T1000 (cell line): ENCODE data around the gene ZSWIM7.
"Not testable (repeated sequence)": the region's sequence is repeated elsewhere in the genome, so short reads cannot be mapped to it uniquely, and the experiment has no call there.

Source experiments
- DNase-seq: peaks from one replicate; lab custom pipeline; 2025; ENCODE audit warnings: mixed read lengths; lab: John Stamatoyannopoulos, UW

Gene ZSWIM7

DNA sequence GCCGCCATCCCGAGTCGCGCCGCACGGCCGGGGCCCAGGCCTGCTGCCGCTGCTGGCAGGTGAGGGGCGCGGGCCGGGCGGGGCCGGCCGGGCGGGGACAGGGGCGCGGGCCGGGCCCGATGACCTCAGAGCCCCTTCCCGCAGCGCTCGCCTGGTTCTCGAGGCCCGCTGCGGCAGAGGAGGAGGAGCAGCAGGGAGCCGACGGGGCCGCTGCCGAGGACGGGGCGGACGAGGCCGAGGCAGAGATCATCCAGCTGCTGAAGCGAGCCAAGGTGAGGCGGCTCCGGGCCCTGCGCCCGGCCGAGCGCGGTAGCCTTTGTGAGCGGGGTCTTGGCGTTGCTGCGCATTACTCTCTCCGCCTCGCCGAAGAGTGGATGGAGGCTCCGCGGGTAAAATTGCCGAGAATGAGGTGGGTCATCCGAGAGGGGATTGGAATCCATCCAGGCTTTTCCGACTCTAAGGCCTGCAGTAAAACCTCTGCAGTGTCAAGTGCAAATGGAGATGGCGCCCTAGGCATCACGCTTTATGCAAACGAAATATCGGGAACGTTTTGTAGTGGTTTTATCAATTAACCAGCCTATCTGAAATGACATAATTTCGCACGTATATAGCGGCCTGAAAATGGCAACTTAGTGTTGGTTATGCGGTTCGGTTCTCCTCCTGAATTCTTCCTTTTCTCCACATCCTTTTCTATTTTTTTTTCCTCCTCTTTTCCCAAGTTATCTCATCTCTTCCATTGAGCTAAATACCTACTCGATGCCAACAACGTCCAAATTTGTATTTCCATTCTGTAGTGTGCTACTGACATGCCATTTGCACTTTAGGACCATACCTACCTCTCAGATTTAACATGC is 697 bp upstream of the ZSWIM7 start:
- no peak for DNase-seq

DNA sequence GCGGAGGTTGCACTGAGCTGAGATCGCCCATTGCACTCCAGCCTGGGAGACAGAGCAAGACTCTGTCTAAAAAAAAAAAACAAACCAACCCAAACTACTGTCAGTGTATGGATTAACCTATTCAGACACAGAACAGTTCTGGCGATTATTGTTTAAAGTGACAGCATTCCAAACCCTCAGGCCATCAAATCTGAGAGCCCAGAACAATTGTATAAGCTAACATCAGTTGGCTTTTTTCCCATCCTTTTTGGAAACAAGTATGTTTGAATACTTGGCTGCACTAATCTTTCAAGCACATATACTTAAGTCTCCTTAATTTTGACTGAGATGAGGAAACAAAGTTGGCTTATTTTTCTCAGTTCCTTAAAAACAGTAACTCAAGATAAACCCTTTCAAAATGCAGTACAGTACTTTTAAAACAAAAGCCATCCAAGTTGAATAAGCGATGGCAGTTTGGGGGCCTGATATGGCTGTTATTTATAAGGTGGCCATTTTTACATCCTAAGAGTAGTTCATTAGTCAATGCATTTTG is 1.4 kb downstream of the ZSWIM7 start:
- DNase-seq = no peak

DNA sequence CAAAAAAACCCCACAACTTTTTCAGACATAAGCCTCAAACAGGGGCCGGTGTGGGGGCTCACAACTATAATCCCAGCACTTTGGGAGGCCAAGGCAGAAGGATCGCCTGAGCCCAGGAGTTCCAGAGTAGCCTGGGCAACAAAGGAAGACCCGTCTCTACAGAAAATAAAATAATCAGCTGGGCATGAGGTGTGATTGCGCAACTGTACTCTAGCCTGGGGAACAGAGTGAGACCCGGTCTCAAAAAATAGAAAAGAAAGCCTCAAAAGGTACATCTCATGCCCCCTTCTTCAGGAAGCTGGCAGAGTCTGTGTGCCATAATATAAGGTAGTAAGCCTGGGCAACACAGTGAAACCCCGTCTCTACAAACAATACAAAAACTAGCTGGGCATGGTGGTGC is 3.2 kb downstream of the ZSWIM7 start:
- no peak for DNase-seq

DNA sequence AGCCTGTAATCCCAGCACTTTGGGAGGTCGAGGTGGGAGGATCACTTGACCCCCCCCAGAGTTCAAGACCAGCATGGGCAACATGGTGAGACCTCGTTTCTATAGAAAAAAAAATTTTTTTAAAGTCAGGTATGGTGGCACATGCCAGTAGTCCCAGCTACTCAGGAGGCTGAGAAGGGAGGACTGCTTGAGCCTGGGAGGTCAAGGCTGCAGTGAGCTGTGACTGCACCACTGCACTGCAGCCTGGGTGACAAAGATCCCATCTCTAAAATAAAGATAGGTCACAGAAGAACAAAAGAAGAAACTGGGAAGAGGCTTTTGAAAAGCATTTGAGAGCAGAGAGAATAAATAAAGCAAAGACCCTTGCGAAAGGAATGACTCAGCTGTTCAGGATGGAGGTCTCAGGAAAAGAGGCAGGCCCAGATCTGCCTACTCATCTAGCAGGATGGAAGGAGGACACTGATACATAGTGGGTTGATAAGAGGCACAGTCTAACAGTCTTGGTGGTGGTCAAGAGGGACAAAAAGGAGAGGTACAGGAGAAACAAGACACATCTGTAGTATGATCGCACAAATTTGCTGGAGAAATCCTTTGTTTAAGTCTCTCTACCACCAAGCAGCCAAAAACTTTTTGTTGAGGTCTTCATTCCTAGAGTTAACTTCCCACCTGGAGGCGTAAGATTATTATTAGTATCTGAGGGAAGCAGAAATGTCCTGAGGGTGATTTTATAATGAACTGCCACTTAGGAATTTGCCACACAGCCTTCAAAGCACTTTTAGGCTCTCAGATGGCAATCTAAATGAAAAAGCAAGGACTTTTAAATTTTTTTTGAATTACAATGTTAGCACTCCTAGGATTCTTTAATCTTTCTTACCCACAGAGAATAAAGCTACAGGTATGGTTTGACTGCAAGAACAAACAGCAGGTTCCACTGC is 17.6 kb downstream of the ZSWIM7 start:
- no peak for DNase-seq

DNA sequence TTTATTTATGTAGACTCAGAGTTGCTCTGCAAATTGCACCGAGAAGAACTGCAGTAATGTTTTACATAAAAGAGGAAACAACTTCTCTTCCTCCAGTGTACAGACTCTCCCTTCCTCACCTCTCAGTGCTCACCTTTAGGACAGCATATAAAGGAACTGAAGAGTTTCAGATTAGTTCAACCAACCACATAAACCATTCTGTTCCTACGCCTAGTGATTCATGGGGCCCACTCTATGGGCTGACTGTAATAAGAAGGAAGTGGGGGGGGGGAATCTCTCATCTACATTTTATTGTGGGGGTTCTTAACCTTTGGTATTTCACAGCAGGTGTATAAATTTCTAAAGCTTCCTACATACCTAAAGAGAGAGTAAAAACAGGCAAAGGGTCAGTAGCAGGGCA is 18.3 kb downstream of the ZSWIM7 start:
- no peak for DNase-seq

DNA sequence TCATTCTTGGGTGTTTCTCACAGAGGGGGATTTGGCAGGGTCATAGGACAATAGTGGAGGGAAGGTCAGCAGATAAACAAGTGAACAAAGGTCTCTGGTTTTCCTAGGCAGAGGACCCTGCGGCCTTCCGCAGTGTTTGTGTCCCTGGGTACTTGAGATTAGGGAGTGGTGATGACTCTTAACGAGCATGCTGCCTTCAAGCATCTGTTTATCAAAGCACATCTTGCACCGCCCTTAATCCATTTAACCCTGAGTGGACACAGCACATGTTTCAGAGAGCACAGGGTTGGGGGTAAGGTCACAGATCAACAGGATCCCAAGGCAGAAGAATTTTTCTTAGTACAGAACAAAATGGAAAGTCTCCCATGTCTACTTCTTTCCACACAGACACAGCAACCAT is 20.5 kb downstream of the ZSWIM7 start:
- DNase-seq = not testable (repeated sequence)

DNA sequence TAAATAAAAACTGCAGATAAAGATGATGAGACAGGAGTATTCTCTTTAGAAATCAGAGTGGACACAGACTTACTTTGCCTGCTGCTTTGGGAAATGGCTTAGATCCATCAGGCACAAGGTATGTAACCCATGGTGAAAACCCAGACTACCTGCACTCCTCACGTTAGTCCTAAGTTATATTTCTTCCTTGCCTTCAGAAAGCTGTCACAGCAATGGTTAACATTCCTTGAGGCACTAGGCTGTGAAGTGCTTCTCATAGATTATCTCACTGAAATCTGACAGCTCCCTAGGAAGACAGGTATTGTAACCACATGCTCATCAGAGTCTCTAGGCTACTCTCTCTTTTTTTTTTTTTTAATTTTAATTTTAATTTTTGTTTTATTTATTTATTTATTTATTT is 20.9 kb downstream of the ZSWIM7 start:
- DNase-seq = no peak

DNA sequence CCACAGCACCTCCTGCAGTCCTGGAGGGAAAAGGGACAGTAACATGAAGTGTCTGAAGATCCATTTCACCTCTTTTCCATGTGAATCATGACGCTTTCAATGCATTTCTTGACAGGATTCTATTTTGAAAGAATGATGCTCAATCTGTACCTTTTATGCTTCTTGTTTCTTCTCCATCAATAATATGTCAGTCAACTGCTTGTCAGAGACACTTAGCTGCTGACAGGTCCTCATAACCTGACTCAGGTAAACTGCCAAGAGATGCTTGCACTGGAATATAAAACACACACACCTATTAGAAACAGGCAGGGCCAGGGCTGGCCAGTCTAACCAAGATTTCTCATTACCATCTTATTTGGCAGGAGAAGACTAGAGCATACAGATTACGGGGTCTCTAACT is 21.6 kb downstream of the ZSWIM7 start:
- DNase-seq = no peak

DNA sequence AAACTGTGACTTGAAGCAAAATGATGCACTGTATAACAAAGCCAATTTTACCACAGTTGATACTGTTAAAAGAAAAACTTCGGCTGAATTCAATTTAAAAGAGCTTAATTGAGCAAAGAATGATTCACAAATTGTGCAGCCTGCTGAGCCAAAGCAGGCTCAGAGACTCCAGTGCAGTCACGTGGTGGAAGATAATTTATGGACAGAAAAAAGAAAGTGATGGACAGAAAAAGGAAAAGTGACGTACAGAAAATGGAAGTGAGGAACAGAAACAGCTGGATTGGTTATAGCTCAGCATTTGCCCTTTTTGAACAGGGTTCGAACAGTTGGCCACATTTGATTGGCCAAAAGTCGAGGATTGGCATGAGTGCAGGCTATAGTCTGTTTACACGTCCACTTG is 25.7 kb downstream of the ZSWIM7 start:
- no peak for DNase-seq

DNA sequence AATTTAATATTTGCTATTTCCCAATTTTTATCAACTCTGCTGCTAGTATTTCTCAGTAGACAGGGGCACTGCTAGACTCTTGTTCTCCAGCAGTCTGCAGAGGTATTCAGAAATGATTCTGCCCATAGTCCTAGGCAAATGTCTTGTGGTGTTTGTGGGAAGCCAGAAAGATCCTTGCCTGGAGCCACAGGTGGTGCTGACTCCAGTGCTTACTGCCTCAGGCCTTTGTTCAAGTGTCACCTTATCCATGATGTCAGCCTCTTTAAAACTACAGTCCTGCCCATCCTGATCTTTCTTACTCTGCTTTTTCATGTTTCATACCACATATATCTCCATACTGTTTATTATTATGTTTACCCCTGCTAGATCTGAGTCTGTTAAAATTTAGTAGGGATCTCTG is 26.5 kb downstream of the ZSWIM7 start:
- DNase-seq = no peak

DNA sequence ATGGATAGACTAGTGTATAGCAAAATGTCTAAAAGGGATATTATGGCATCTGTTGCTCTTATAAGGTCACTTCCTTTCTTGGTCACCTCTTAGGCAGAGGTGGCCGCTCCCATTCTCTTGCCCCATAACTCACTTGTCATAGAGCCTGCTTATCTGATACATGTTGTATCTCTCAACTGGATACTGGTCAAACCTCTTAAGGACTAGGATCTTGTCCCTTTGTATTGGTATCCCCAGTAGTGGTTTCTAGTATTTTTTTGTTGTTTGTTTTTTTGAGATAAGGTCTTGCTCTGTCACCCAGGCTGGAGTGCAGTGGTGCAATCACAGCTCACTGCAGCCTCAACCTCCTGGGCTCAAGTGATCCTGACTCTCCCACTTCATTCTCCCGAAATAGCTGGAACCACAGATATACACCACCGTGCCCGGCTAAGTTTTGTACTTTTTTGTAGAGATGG is 27.0 kb downstream of the ZSWIM7 start:
- no peak for DNase-seq

DNA sequence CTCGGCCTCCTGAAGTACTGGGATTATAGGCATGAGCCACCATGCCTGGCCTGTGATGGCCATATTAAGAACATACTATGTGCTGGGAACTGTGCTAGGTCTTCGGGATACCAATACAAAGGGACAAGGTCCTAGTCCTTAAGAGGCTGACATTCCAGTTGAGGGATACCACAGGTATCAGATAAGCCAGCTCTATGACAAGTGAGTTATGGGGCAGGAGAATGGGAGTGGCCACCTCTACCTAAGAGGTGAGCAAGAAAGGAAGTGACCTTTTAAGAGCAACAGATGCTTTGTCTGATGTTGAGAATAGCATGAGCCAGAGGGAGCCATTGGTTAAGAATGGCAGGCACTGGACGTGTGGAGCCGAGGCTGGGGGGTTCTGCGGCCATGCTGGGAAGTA is 27.6 kb downstream of the ZSWIM7 start:
- DNase-seq = no peak

DNA sequence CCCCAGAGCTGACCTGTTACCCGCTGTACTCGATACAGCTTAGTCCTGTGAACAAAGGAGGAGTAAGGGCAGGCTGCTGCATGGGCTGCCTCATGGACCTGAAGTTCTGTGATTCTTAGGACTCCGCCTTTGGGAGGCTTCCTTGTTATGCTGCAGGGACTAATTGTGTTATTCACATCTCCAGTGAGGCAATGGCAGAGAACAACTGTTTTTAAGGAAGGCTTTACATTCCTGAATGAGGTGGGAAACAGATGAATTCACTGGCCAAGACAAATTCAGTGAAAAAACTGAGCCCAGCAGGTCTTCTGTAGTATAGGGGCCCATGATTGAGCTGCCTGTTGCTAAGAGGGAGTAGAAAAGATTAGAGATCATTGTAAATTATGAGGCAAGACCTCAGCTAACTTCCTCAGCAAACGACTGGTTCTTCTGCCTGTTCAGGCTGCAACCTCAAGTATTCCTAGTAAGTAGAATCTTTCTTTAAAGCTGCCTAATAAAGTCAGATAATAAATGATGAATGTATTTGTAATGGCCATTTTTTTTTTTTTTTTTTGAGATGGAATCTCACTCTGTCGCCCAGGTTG is 28.3 kb downstream of the ZSWIM7 start:
- DNase-seq = no peak

DNA sequence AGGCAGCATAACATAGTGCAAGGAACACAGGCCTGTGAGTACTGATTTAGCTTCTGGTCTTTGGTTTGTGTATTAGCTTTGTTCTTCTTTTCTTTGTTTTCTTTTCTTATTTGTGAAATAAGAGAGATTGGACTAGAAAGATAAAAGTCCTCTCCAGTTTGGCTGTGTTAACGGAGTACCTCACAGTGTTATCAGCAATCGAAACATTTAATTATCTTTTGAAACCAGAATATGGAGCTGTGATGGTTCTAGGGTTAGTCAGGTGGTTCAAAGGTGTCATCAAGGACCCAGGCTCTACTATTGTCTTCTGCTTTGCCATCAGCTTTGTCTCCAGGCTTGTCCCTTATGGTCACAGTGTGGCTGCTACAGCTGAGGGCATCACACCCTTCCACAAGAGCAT is 29.0 kb downstream of the ZSWIM7 start:
- DNase-seq = no peak

DNA sequence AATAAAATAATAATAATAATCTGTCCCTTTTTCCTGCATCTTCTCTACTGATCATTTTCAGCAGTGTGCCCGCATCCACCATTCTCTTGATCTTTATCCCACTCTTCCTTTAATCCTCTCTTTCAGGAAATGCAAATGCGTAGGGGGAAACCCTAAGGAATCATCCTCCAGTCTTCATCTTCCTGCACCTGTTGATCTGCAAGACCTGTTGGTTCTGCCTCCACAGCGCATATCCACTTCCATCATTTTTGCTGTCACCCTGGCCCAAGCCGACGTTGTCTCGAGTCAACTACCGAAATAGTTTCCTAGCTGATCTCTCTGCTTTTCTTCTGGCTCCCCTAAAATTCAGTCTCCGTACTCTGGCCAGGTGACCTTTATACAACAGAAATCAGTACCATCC is 30.0 kb downstream of the ZSWIM7 start:
- no peak for DNase-seq

DNA sequence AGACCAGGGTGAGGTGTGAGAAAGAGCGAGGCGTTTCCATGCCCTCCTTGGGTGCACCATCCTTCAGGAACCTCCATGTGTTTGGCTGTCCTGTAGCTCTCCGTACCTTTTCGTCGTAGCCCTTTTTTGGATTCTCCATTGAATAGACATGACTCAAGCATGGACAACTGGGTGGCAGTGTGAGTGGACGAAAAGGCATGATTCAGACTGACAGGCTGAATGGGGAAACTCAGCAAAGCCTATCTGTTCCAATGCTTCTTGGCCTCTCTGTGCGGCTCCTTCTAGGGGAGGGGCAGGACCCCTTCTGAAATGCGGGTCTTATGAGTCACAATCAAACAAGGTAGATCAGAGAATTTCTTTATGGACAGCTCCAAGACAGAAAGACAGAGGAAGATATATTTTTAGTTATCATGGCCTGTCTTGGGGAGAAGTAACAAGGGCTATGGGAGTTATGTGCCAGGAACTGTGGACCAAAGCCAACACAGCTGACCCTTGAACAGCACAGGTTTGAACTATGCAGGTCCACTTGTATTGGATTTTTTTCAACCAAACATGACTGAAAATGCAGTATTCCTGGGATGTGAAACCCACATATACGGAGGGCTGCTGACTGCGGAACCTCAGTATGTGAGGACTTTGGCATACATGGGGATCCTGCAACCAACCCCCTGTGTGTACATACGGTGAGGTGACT is 31.7 kb downstream of the ZSWIM7 start:
- DNase-seq = no peak

DNA sequence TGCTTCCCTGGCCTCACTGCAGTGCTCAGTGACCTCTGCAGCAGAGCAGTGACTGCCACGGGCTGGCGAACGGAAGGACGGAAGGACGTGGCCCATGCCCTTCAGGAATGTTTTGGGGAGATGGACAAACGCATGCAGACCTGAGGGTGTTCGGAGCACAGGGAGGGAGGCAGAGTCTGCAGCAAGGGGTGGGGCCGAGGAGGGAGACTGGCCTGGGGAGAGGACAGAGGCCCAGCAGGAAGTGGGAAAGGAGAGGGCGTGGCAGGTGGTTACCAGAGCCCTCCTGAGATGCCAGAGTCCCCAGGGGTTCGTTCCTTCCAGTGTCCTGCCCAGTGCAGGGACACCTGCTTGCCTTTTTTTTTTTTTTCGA is 32.6 kb downstream of the ZSWIM7 start:
- DNase-seq = no peak

DNA sequence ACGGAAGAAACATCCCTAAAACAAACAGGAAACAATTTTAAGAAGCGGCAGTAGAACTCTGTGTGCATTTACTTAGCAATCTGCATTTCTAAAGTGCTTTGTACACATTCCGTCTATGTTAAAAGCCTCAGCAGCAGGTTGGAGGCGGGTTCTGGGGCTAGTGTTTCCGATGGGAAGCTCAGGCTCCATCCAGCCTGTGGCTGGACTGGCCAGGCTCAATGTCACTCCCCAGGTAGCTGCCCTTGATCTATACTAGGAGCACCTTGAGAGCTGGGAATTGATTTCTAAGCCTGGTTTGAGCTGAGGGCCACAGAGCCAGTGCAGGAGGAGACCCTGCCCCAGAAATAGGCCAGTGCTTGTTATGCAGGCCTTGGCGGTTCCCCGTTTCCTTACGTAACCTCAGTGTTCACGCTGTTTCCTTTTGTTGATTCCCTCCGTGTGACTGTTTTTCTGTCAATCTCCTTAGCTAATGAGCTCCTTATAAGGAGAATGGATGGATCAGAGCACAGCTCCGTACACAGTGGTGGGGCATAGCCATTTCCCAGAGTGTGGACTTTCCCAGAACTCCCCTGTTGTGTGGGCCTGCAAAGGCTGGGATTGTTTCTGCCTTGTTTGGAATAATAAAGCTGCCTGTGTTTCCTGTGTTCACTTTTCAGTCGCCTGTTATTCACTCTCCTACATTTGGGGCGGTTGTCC is 33.2 kb downstream of the ZSWIM7 start:
- DNase-seq = no peak

DNA sequence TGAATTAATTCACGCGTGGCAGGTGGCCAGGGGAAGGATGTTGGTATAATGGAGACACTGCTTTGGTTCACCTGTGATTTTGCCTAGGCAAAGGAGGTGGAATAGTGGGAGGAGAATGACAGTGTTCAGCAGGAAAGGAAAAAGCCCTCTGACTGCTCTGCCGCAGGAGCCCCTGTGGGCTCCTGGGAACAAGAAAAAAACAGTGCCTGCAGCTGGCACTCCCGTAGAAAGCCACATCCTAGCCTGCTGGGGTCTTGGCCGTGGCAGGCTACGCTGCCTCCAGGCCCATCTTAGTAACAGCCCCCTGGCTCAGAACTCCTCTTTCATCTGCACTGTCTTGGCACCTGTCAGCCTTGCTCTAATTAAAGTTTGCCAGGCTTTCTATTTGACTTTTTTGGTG is 34.0 kb downstream of the ZSWIM7 start:
- DNase-seq = no peak

DNA sequence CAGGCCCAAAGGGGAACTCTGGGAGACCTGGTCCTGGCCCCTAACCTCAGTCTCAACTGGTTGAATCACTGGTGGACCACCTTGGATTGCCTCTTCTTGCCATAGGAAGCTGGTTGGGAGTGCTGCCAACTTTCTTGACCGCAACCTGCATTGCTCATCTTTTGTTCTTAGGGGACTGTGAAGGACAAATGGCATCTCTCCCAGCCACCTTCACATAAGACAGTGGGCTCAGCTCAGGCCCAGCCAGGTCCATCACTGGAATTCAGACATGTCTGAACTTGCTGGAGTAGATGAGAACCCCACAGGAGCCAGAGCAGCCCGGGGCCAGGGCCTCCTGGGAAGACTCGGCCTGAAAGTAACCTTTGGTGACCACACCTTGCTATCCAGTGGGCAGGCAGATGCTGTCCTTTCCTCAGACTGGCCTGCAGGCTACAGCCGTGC is 35.8 kb downstream of the ZSWIM7 start:
- peak; percentile 66 for DNase-seq

DNA sequence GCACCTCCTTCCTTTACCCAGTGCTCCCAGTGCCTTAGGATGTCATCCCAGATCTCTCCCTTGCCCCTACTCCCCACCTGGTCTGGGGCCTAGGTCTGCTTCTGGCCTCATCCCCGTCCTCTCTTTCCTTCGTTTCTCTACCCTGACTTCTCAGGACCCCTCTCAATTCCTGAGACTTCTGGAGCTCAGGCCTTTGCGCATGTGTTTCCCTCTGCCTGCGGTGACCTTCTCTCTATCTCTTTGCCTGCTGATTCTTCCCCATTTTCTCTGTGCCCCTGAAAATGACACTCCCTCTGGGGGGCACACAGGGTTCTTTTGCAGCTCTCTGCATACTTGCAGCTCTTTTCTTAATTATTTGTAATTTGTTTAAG is 41.0 kb downstream of the ZSWIM7 start:
- no peak for DNase-seq
